Gastroesophageal sphincter (tissue), 4 donors: ENCODE measurements around the gene SCAF8. TPM values are rescaled to one million over a fixed set of nuclear protein-coding genes. Genes with fewer than 3 reads are reported as not detected.
A peak's percentile ranks its signal among the peaks of the same experiment; 100 is the strongest.

ENCODE experiments used
- ATAC-seq: fragments of 150-250 bp; one replicate; pipeline ENCODE4 v1.9.1; 2016; ENCODE audit warnings: mild to moderate bottlenecking, moderate library complexity
- H3K27ac ChIP-seq, 4 donors: fragments of 200-600 bp; sonication (generic) in 3 of 4; 1 replicate in 3 of 4; 2 replicates in 1 of 4; pipeline ENCODE4 v1.5.1; 2016 to 2019
- H3K27me3 ChIP-seq: fragments of 200-600 bp; sonication (generic); one replicate; pipeline ENCODE4 v1.5.1; 2019
- H3K36me3 ChIP-seq, 2 donors: fragments of 200-600 bp; sonication (generic); one replicate each; pipeline ENCODE4 v1.5.1; 2019; ENCODE audit warnings: control low read depth in 1 of 2
- H3K4me1 ChIP-seq, 3 donors: fragments of 200-600 bp; sonication (generic); 1 replicate in 2 of 3; 2 replicates in 1 of 3; pipeline ENCODE4 v1.5.1; 2016 to 2019; ENCODE audit warnings: control low read depth in 2 of 3
- H3K4me3 ChIP-seq, 2 donors: fragments of 200-600 bp; sonication (generic); one replicate each; pipeline ENCODE4 v1.5.1; 2019; ENCODE audit warnings: mild to moderate bottlenecking in 1 of 2, moderate library complexity in 1 of 2
- H3K9me3 ChIP-seq, 3 donors: fragments of 200-600 bp; sonication (generic); one replicate each; pipeline ENCODE4 v1.5.1; 2017 to 2019; ENCODE audit warnings: control low read depth in 2 of 3
- EP300 ChIP-seq: sonication (generic); formaldehyde crosslinking; IDR thresholded peaks from one replicate; pipeline ENCODE4 v1.6.1; 2017; ENCODE audit warnings: antibody characterized with exemption, mild to moderate bottlenecking
- POLR2A ChIP-seq, 2 donors: fragments of 450-650 bp; IDR thresholded peaks; one replicate each; pipeline ENCODE4 v1.6.1; 2017; ENCODE audit warnings: antibody characterized with exemption in 2 of 2, mild to moderate bottlenecking in 2 of 2, moderate library complexity in 1 of 2
- POLR2AphosphoS5 ChIP-seq: sonication (generic); formaldehyde crosslinking; IDR thresholded peaks from one replicate; pipeline ENCODE4 v1.6.1; 2017; ENCODE audit warnings: antibody characterized with exemption
- WGBS, 2 donors: methylation state at CpG; one replicate each; pipeline ENCODE4 v1.1.5; 2018; ENCODE audit warnings: low coverage in 1 of 2; 5-methylcytosine and 5-hydroxymethylcytosine counted together
- total RNA-seq, 4 donors: library from RNA; depleted of rRNA; stranded (reverse); fragments of >200 nt; gene quantifications; one replicate each; pipeline ENCODE4 v1.1.0, GENCODE V29; 2016
- TF ChIP-seq, protein P1 (sequence below), 4 experiments: fragments of 200-600 bp in 2 of 4; fragments of 450-650 bp in 2 of 4; sonication (generic) in 1 of 4; IDR thresholded peaks; one replicate each; pipeline ENCODE4 v1.5.1; 2017 to 2019; ENCODE audit warnings: antibody characterized with exemption in 4 of 4, mild to moderate bottlenecking in 2 of 4, moderate library complexity in 2 of 4

SCAF8 gene
- total RNA-seq, 4 donors from 2014 or later, result 38.5 to 56.8 (median 42.5) TPM

- Histone ChIP-seq H3K4me3 (peak overlapping the region; percentile 72 to 100), H3K36me3 (no peaks in the 10 kb centered on the region), H3K9me3 (no peaks in the 10 kb centered on the region), H3K4me1 (peaks cover 7 to 58% (median 39%) of the 10 kb centered on the region in 3 donors), H3K27me3 (no peaks in the 10 kb centered on the region), H3K27ac (peak overlapping the region; percentile 95 to 100 (median 98))
- TF ChIP-seq POLR2A (IDR thresholded peaks at IDR 0.05) (peak in 1 of 2 donors; percentile 40), POLR2AphosphoS5 (peak; percentile 70), EP300 (no peak)
- TF ChIP-seq, protein P1, sequence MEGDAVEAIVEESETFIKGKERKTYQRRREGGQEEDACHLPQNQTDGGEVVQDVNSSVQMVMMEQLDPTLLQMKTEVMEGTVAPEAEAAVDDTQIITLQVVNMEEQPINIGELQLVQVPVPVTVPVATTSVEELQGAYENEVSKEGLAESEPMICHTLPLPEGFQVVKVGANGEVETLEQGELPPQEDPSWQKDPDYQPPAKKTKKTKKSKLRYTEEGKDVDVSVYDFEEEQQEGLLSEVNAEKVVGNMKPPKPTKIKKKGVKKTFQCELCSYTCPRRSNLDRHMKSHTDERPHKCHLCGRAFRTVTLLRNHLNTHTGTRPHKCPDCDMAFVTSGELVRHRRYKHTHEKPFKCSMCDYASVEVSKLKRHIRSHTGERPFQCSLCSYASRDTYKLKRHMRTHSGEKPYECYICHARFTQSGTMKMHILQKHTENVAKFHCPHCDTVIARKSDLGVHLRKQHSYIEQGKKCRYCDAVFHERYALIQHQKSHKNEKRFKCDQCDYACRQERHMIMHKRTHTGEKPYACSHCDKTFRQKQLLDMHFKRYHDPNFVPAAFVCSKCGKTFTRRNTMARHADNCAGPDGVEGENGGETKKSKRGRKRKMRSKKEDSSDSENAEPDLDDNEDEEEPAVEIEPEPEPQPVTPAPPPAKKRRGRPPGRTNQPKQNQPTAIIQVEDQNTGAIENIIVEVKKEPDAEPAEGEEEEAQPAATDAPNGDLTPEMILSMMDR (IDR thresholded peaks at IDR 0.05), result peak in 2 of 4 experiments; percentile 16 to 20
- ATAC-seq, result peak; percentile 96
- 0% methylated on average over 1 of the region's 71 CpGs; no CpG with 5 or more reads in 1 of the 2 donors for WGBS, 2 donors
Observed at GRCh38 chr6:154733626-154734382, 588 bp downstream of the SCAF8 start.

DNA sequence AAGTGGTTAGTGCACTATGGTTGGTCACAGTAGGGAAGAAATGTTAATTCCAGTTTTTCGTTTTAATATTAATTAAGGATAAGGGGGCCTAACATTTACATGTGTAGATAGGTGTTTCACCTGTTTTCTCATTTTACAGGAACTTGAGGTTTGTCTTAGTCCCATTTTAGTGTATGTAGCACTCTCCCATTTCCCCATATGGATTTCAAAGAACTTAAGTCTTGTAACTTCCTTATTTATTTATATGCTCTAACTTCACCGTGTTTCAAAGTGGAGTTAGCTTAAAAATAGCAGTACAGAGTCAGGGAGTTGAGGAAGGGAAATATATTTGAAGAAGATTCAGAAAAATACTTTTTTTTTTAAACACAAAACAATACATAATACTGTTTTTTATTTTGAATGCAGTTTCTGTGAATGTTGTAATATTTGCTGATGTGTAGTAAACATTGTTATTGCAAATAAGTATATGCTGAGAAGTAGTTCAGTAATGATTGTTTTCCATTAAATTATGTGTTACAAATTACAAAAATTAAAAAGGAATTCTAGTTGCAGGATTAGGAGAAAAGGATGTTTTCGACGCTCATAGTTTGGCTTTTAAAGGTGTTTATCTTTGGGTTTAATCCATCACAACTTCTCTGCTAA is 3.5 kb downstream of the SCAF8 start:
- peak overlapping the region in 1 of 4 donors; percentile 6 for H3K27ac ChIP-seq
- TF ChIP-seq POLR2A (IDR thresholded peaks at IDR 0.05) (no peak), EP300 (no peak), POLR2AphosphoS5 (no peak)
- TF ChIP-seq, protein P1 (IDR thresholded peaks at IDR 0.05), result no peak
- H3K27me3 ChIP-seq, result no peaks in the 10 kb centered on the region
- WGBS, 2 donors, result 35 to 39% methylated on average over 4 of the region's 4 CpGs
- H3K4me1 ChIP-seq, result peaks cover 7 to 84% (median 52%) of the 10 kb centered on the region in 3 donors
- H3K9me3 ChIP-seq, result no peaks in the 10 kb centered on the region
- no peak for ATAC-seq
- no peak overlapping the region for H3K4me3 ChIP-seq
- no peaks in the 10 kb centered on the region for H3K36me3 ChIP-seq

DNA sequence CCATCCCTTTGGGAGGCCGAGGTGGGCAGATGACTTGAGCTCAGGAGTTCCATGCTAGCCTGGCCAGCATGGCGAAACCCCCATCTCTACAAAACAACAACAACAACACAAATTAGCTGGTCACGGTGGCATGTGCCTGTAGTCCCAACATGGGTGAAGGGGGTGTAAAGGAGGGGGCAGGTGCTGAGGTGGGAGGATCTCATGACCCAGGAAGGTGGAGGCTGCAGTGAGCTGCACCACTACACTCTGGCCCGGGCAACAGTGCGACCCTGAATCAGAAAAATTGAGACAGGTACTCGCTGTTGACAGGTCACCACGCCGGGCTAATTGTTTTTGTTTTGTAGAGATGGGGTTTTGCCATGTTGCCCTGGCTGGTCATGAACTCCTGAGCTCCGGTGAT is 4.2 kb downstream of the SCAF8 start:
- Histone ChIP-seq H3K36me3 (no peaks in the 10 kb centered on the region), H3K4me3 (no peak overlapping the region), H3K4me1 (peaks cover 3 to 84% (median 50%) of the 10 kb centered on the region in 3 donors), H3K27ac (peak overlapping the region in 2 of 4 donors; percentile 4 to 6), H3K9me3 (no peaks in the 10 kb centered on the region), H3K27me3 (no peaks in the 10 kb centered on the region)
- 70 to 87% methylated on average over 2 to 4 of the region's 9 CpGs for WGBS, 2 donors
- ATAC-seq, result no peak
- TF ChIP-seq EP300 (no peak), POLR2A (IDR thresholded peaks at IDR 0.05) (no peak)
- TF ChIP-seq, protein P1 (IDR thresholded peaks at IDR 0.05), result no peak

- no peaks in the 10 kb centered on the region for H3K9me3 ChIP-seq
- H3K4me3 ChIP-seq, result no peak overlapping the region
- ATAC-seq, result no peak
- peaks cover 5 to 91% (median 48%) of the 10 kb centered on the region in 3 donors for H3K4me1 ChIP-seq
- no peak for TF ChIP-seq POLR2AphosphoS5
- TF ChIP-seq POLR2A (IDR thresholded peaks at IDR 0.05), result no peak
- TF ChIP-seq EP300, result no peak
- TF ChIP-seq, protein P1 (IDR thresholded peaks at IDR 0.05), result no peak
- H3K27ac ChIP-seq, result peak overlapping the region in 1 of 4 donors; percentile 13
- no peaks in the 10 kb centered on the region for H3K36me3 ChIP-seq
- 46 to 68% methylated on average over 3 of the region's 3 CpGs for WGBS, 2 donors
- H3K27me3 ChIP-seq, result no peaks in the 10 kb centered on the region
Observed at GRCh38 chr6:154738551-154738961, 5.3 kb downstream of the SCAF8 start.
